Measurements from ENCODE around the gene EXPH5. TPM values are rescaled to one million over a fixed set of nuclear protein-coding genes. Genes with fewer than 3 reads are reported as not detected.

EXPH5 gene
- total RNA-seq, 1 experiment from 2014 or later = 13.5 TPM

- no peak overlapping the region for H3K4me2 ChIP-seq (ENCODE audit: low read length)
- H2AFZ ChIP-seq (ENCODE audit: low read length) = no peak overlapping the region
- no peak overlapping the region for H3K4me3 ChIP-seq (ENCODE audit: low read length)
- BruUV-seq (replicated peaks) = no TSS peak
- H3K4me1 ChIP-seq (ENCODE audit: insufficient read depth, low read length) = no peaks in the 10 kb centered on the region
- H3K36me3 ChIP-seq (ENCODE audit: low read depth, low read length) = peaks cover 2% of the 10 kb centered on the region; the same call in 1 of the 2 replicates
- H3K27me3 ChIP-seq (ENCODE audit: low read length) = no peaks in the 10 kb centered on the region
- H3K9me2 ChIP-seq (replicated peaks; ENCODE audit: low read length) = no peaks in the 10 kb centered on the region
- intact Hi-C loops (cut with micrococcal nuclease) = no loop called here
- no peaks in the 10 kb centered on the region for H3F3A ChIP-seq (ENCODE audit: low read length, unreplicated experiment)
- POLR2A ChIA-PET (ENCODE audit: unreplicated experiment) = interaction anchor here (0.6 kb wide), 1 partner anchor 85 kb away, joined by 5 read pairs; no protein-coding TSS in a partner anchor
- no peaks in the 10 kb centered on the region for H3K9me3 ChIP-seq (ENCODE audit: low read length)
- DNase-seq (no peak), ATAC-seq (no peak)
- H4K20me1 ChIP-seq (ENCODE audit: low read length) = no peaks in the 10 kb centered on the region
- CTCF ChIA-PET = no interaction called here
- TF ChIP-seq EZH2 (IDR thresholded peaks at IDR 0.05; ENCODE audit: low read length, unreplicated experiment) (no peak), CTCF (conservative IDR thresholded peaks at IDR 0.05; ENCODE audit: low read depth, low read length) (no peak), EZH2phosphoT487 (IDR thresholded peaks at IDR 0.05; ENCODE audit: borderline replicate concordance, low read length) (no peak)
- no peaks in the 10 kb centered on the region for H3K79me2 ChIP-seq (ENCODE audit: low read length)
- H3K9ac ChIP-seq (ENCODE audit: low read length) = no peak overlapping the region
- H3K27ac ChIP-seq (ENCODE audit: low read length) = no peak overlapping the region
These were observed 35.3 kb downstream of the EXPH5 start for GRCh38 chr11:108558222-108558621.

- DNase-seq (no peak), ATAC-seq (no peak)
- intact Hi-C loops (cut with micrococcal nuclease) = no loop called here
- ChIA-PET POLR2A (ENCODE audit: unreplicated experiment) (no interaction called here), CTCF (no interaction called here)
- H4K20me1 ChIP-seq (ENCODE audit: low read length) = no peaks in the 10 kb centered on the region
- H3K36me3 ChIP-seq (ENCODE audit: low read depth, low read length) = 0 out of 2 replicates have a peak, but pooled peaks cover 2% of the 10 kb centered on the region
- no peak overlapping the region for H3K27ac ChIP-seq (ENCODE audit: low read length)
- no peaks in the 10 kb centered on the region for H3F3A ChIP-seq (ENCODE audit: low read length, unreplicated experiment)
- no peak overlapping the region for H3K4me2 ChIP-seq (ENCODE audit: low read length)
- no peaks in the 10 kb centered on the region for H3K79me2 ChIP-seq (ENCODE audit: low read length)
- H2AFZ ChIP-seq (ENCODE audit: low read length) = no peak overlapping the region
- BruUV-seq (replicated peaks) = no TSS peak
- H3K4me3 ChIP-seq (ENCODE audit: low read length) = no peak overlapping the region
- no peaks in the 10 kb centered on the region for H3K27me3 ChIP-seq (ENCODE audit: low read length)
- no peak for TF ChIP-seq EZH2phosphoT487 (IDR thresholded peaks at IDR 0.05; ENCODE audit: borderline replicate concordance, low read length)
- TF ChIP-seq EZH2 (IDR thresholded peaks at IDR 0.05; ENCODE audit: low read length, unreplicated experiment) = no peak
- no peak for TF ChIP-seq CTCF (conservative IDR thresholded peaks at IDR 0.05; ENCODE audit: low read depth, low read length)
- H3K9me2 ChIP-seq (replicated peaks; ENCODE audit: low read length) = no peaks in the 10 kb centered on the region
- H3K9ac ChIP-seq (ENCODE audit: low read length) = no peak overlapping the region
- H3K4me1 ChIP-seq (ENCODE audit: insufficient read depth, low read length) = peaks cover 8% of the 10 kb centered on the region; the same call in 1 of the 2 replicates
- H3K9me3 ChIP-seq (ENCODE audit: low read length) = no peaks in the 10 kb centered on the region
These were observed 37.5 kb downstream of the EXPH5 start for GRCh38 chr11:108556019-108556418.

- Histone ChIP-seq H3K4me3 (ENCODE audit: low read length) (no peak overlapping the region), H2AFZ (ENCODE audit: low read length) (no peak overlapping the region), H3K36me3 (ENCODE audit: low read depth, low read length) (0 out of 2 replicates have a peak, but pooled peaks cover 2% of the 10 kb centered on the region), H3K9ac (ENCODE audit: low read length) (no peak overlapping the region), H3K9me3 (ENCODE audit: low read length) (no peaks in the 10 kb centered on the region), H4K20me1 (ENCODE audit: low read length) (no peaks in the 10 kb centered on the region), H3K27ac (ENCODE audit: low read length) (no peak overlapping the region), H3K27me3 (ENCODE audit: low read length) (no peaks in the 10 kb centered on the region), H3K4me2 (ENCODE audit: low read length) (no peak overlapping the region), H3F3A (ENCODE audit: low read length, unreplicated experiment) (no peaks in the 10 kb centered on the region), H3K79me2 (ENCODE audit: low read length) (no peaks in the 10 kb centered on the region), H3K4me1 (ENCODE audit: insufficient read depth, low read length) (peaks cover 8% of the 10 kb centered on the region; the same call in 1 of the 2 replicates), H3K9me2 (replicated peaks; ENCODE audit: low read length) (no peaks in the 10 kb centered on the region)
- CTCF ChIA-PET = no interaction called here
- ATAC-seq (no peak; the same call in 1 of the 2 replicates), DNase-seq (no peak)
- intact Hi-C loops (cut with micrococcal nuclease) = no loop called here
- POLR2A ChIA-PET (ENCODE audit: unreplicated experiment) = no interaction called here
- no TSS peak for BruUV-seq (replicated peaks)
- no peak for TF ChIP-seq CTCF (conservative IDR thresholded peaks at IDR 0.05; ENCODE audit: low read depth, low read length)
- no peak for TF ChIP-seq EZH2phosphoT487 (IDR thresholded peaks at IDR 0.05; ENCODE audit: borderline replicate concordance, low read length)
- TF ChIP-seq EZH2 (IDR thresholded peaks at IDR 0.05; ENCODE audit: low read length, unreplicated experiment) = no peak
These were observed 41.7 kb downstream of the EXPH5 start for GRCh38 chr11:108551651-108552462.
